Measurements from ENCODE around the gene ESR1.
"Not testable (repeated sequence)": the region's sequence is repeated elsewhere in the genome, so short reads cannot be mapped to it uniquely, and the experiment has no call there.

ESR1 gene

GRCh38 chr6:151998784-151999183 is 191.3 kb downstream of the ESR1 start:
- no peak for DNase-seq

- no peak for DNase-seq
Measured at GRCh38 chr6:151999194-151999593, 191.7 kb downstream of the ESR1 start.

GRCh38 chr6:152001408-152001807 is 193.9 kb downstream of the ESR1 start:
- DNase-seq = no peak

- DNase-seq = no peak
Measured at GRCh38 chr6:152002306-152002705, 194.8 kb downstream of the ESR1 start.

GRCh38 chr6:152004036-152004566 is 196.6 kb downstream of the ESR1 start:
- DNase-seq = no peak

GRCh38 chr6:152004896-152005295 is 197.4 kb downstream of the ESR1 start:
- DNase-seq = no peak

GRCh38 chr6:152008779-152009178 is 201.3 kb downstream of the ESR1 start:
- DNase-seq = no peak

DNA sequence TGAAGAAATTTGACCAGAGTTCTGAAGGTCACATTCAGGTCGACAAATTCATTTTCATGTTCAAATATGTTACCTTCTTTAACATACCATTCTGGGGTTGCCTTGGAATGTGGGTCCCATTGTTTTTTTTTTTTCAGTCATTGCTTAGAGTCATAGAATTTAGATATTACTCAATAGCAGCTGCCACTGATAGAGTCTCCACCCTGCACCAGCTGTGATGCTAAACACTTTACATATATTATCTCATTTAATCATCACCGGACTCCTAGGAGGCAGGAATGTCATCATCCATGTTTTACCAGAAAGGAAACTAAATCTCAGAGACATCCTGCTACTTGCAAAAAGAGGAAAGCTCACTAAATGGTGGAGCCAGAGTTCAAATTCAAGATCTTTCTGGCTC is 204.7 kb downstream of the ESR1 start:
- DNase-seq = no peak

DNA sequence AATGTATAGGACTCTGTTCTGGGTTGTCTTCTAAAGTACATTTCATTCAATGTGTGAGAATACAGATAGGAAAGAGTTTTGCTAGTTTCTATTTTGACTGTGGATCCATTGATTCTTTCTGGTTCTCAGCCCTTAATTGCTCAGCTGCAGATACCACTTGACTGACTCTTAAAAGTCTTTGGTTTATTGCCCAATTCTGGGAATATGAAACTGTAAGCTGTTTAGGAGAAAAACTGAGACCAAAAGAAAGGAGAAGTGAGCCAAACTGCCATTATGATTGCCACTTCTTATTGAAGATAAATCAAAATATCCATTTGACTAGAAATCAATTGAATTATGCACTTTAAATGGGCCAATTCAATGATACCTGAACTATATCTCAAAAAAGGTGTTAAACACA is 211.4 kb downstream of the ESR1 start:
- no peak for DNase-seq

- DNase-seq = no peak
Measured at GRCh38 chr6:152022303-152022702, 214.8 kb downstream of the ESR1 start.

DNA sequence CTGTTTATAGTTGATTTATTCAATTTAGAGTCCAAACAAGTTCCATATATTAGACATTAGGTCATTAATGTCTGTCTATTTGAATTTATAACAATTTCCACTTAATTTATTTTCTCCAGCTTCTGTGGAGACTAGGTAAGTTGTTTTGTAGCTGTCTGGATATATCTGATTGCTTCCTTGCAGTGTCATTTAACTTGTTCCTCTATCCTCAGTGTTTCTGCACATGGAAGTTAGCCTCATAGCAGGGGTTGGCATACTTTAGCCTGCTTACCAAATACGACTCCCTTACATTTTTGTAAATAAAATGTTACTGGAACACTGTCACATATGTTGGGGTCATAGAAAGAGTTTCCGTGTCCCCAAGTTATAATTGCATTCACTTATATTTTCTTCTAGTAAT is 216.1 kb downstream of the ESR1 start:
- no peak for DNase-seq

DNA sequence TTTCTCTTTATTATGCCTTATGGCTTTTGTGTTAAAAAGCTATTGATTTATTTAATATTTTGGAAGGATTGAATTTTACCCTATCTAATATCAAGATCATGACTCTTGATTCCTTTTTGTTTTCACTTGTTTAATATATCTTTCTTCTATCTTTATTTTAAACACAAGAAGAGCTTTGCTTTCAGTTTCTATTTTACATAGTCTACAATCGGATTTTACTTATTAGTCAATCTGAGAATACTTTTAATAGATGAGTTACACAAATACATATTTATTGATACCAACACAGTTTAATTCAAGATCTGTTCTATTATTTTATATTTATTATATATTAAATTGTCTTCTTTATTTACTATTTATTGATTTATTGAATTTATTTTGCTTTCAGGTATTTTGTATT is 218.8 kb downstream of the ESR1 start:
- no peak for DNase-seq

GRCh38 chr6:152026744-152027143 is 219.3 kb downstream of the ESR1 start:
- not testable (repeated sequence) for DNase-seq

DNA sequence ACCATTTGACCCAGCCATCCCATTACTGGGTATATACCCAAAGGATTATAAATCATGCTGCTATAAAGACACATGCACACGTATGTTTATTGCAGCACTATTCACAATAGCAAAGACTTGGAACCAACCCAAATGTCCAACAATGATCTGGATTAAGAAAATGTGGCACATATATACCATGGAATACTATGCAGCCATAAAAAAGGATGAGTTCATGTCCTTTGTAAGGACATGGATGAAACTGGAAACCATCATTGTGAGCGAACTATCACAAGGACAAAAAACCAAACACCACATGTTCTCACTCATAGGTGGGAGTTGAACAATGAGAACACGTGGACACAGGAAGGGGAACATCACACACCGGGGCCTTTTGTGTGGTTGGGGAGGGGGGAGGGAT is 226.3 kb downstream of the ESR1 start:
- DNase-seq = not testable (repeated sequence)

- DNase-seq = no peak
Measured at GRCh38 chr6:152034631-152035030, 227.1 kb downstream of the ESR1 start.

DNA sequence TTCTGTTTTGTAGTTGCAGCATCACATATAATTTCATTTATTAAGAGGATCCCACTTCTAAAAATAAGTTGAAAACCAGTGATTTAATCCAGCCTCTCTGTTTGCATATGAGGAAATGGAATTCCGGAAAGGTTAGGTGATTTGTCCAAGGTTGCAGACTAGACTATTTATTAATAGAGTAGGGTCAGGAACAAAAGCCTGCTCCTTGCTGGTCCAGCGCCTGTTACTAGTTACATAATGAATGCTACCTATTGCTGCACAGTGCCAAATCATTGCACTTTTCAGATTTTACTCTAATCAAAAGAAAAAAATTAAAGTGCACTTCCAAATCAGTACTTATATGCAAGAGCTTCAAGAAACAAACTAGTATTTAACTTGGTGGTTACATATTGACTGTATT is 238.6 kb downstream of the ESR1 start:
- no peak for DNase-seq

DNA sequence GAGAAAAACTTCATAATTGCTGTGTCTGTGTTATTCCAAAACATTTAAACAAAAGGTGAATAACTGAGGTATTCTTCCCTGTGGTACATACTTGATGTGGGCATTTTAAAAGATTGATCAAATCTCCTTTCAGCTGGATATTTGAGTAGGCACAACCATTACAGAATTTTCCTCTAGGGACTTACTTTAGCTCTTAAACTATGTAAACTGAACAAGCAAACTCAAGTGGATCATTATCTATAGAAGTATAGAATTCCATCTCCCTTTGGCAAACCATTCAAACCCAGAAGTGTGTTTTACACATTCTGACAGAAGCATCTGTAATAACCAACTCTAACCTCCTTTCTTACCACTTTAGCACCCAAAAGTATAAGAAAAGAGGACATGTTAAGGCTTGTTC is 241.4 kb downstream of the ESR1 start:
- DNase-seq = no peak

GRCh38 chr6:152049502-152049901 is 242.0 kb downstream of the ESR1 start:
- DNase-seq = no peak

DNA sequence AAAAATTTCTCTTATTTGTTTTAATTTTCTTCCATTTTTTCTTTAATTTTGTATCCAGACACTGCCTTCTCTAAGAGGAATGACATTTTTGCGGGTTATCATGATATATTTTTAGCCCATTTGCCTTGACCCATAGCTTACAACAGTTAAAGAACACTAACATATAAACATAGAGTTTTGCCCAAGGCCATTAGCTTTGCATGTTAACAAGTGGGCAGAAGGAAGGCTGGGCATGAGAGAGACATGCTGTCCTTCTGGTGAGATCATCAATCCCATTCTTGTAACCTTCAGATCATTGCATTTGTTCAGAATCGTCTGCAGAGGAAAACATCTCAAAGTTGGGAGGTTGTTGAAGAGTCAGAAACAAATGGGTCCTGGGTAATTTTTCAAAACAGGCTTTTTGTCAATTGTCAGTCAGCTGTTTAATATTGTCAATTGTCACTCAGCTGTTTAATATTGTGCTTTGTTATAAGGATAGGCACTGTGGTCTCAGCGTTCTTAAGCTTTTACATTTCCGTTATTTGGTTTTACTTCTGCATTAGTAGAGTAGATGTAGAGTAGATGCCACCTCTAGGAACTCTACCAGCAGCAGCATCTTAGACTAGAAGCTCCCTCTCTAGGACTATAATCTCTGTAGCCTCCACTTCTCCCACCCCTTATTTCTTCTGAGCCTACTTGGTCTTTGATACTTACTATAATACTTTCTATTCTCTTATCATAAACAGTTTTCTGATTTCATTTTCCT is 243.1 kb downstream of the ESR1 start:
- no peak for DNase-seq

GRCh38 chr6:152052061-152052460 is 244.6 kb downstream of the ESR1 start:
- no peak for DNase-seq

GRCh38 chr6:152053332-152053731 is 245.8 kb downstream of the ESR1 start:
- DNase-seq = no peak

- DNase-seq = no peak
Measured at GRCh38 chr6:152054441-152054840, 247.0 kb downstream of the ESR1 start.

GRCh38 chr6:152055517-152055916 is 248.0 kb downstream of the ESR1 start:
- DNase-seq = no peak

DNA sequence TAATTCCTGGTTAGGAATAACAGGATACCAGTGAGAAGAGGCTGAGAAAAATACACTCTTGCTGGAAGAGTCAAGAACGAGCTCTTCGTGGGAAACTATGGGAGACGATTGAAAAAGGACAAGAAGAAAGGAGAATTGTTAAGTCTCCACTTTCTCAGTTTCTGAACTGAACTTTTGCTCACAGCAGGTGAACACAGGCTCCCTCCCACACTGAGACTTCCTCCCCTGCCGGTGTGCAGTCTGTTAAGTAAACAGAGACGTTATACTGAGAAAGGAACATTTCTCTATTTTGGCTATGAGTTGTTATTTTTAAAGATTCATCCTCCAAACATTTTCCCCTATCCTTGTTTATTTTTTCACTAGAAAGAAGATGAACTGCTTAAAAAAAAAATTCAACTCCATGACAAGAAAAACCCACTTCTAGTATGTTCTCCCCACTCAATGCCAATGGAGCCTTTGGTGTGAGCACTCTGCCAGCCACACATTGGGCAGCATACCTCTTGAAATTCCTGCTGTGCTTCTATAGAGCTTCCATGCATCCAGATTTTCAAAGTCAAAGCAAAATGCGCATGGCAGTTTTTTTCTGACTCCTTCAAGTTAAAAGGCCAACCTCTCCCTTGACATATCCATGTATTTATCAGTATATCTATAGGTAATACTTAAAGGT is 250.5 kb downstream of the ESR1 start:
- DNase-seq = no peak

GRCh38 chr6:152059909-152060308 is 252.4 kb downstream of the ESR1 start:
- DNase-seq = no peak

All from DMS 273 treated with DMSO at 0.1 percent for 48 hours (cell line).